Neural cell (in vitro differentiated cells): Measurements from ENCODE around the gene IFRD2. TPM values are rescaled to one million over a fixed set of nuclear protein-coding genes. Genes with fewer than 3 reads are reported as not detected.

Source experiments
- H2AFZ ChIP-seq: fragments of 200-600, 300-800 bp; sonication (generic), shearing (Covaris generic); 2 replicates; pipeline ENCODE4 v1.6.0; 2014; ENCODE audit warnings: low read depth, mild to moderate bottlenecking, antibody characterized with exemption, low read length, moderate library complexity
- H3F3A ChIP-seq: fragments of 200-600 bp; shearing (Covaris generic); 2 replicates; pipeline ENCODE4 v1.6.1; 2016; ENCODE audit warnings: mild to moderate bottlenecking, moderate library complexity, mixed read lengths, antibody characterized with exemption, low read length; ENCODE audit not compliant: insufficient read depth, poor library complexity, severe bottlenecking
- H3K27ac ChIP-seq: fragments of 200-600, 300-800 bp; sonication (generic), shearing (Covaris generic); 2 replicates; pipeline ENCODE4 v1.5.1; 2014; ENCODE audit warnings: mild to moderate bottlenecking, low read length, moderate library complexity
- H3K27me3 ChIP-seq: fragments of 300-800, 200-600 bp; sonication (generic), shearing (Covaris generic); 2 replicates; pipeline ENCODE4 v1.6.0; 2014; ENCODE audit warnings: mild to moderate bottlenecking, low read depth, low read length, moderate library complexity; ENCODE audit not compliant: insufficient read depth
- H3K36me3 ChIP-seq: fragments of 300-800, 200-600 bp; sonication (generic), shearing (Covaris generic); 2 replicates; pipeline ENCODE4 v1.5.1; 2014; ENCODE audit warnings: mild to moderate bottlenecking, antibody characterized with exemption, low read length, moderate library complexity; ENCODE audit not compliant: insufficient read depth
- H3K4me2 ChIP-seq: fragments of 300-800, 200-600 bp; sonication (generic), shearing (Covaris generic); 2 replicates; pipeline ENCODE4 v1.6.0; 2014; ENCODE audit warnings: mild to moderate bottlenecking, low read length
- H3K4me3 ChIP-seq: fragments of 300-800, 200-600 bp; sonication (generic), shearing (Covaris generic); 2 replicates; pipeline ENCODE4 v1.5.1; 2014; ENCODE audit warnings: mild to moderate bottlenecking, low read length, moderate library complexity
- H3K79me2 ChIP-seq: fragments of 200-600 bp; shearing (Covaris generic); replicated peaks from 2 replicates; pipeline ENCODE4 v1.6.0; 2014; ENCODE audit warnings: mild to moderate bottlenecking, low read length, moderate library complexity; ENCODE audit not compliant: insufficient read depth
- H3K9ac ChIP-seq: fragments of 300-800, 200-600 bp; sonication (generic), shearing (Covaris generic); 2 replicates; pipeline ENCODE4 v1.6.1; 2016; ENCODE audit warnings: mild to moderate bottlenecking, low read length, mixed read lengths
- H3K9me2 ChIP-seq: fragments of 200-600 bp; shearing (Covaris generic); 2 replicates; pipeline ENCODE4 v1.6.1; 2016; ENCODE audit warnings: mild to moderate bottlenecking, low read length, mixed read lengths; ENCODE audit not compliant: insufficient read depth
- H3K9me3 ChIP-seq: fragments of 200-600, 300-800 bp; sonication (generic), shearing (Covaris generic); 2 replicates; pipeline ENCODE4 v1.6.1; 2016; ENCODE audit warnings: mild to moderate bottlenecking, mixed run types, low read length, moderate library complexity, mixed read lengths
- H4K20me1 ChIP-seq: fragments of 200-600 bp; shearing (Covaris generic); 2 replicates; pipeline ENCODE4 v1.6.1; 2016; ENCODE audit warnings: mild to moderate bottlenecking, mixed run types; ENCODE audit not compliant: insufficient read depth
- EP300 ChIP-seq: fragments of 450-650 bp; conservative IDR thresholded peaks from 2 replicates; pipeline ENCODE4 v1.6.1; 2014; ENCODE audit warnings: antibody characterized with exemption, mild to moderate bottlenecking, moderate library complexity; ENCODE audit not compliant: poor library complexity, severe bottlenecking
- EZH2 ChIP-seq: fragments of 200-600, 300-800 bp; shearing (Covaris generic), sonication (generic); IDR thresholded peaks from 2 replicates; pipeline ENCODE4 v1.6.1; 2014; ENCODE audit warnings: antibody characterized with exemption, low read length, borderline replicate concordance, mild to moderate bottlenecking; ENCODE audit not compliant: insufficient read depth, poor library complexity, severe bottlenecking
- MXI1 ChIP-seq: fragments of 450-650 bp; conservative IDR thresholded peaks from 2 replicates; pipeline ENCODE4 v1.6.1; 2014; ENCODE audit warnings: antibody characterized with exemption, mild to moderate bottlenecking; ENCODE audit not compliant: poor library complexity, severe bottlenecking
- POLR2AphosphoS5 ChIP-seq: IDR thresholded peaks from 2 replicates; pipeline ENCODE4 v1.6.1; 2012
- RAD21 ChIP-seq: fragments of 450-650 bp; conservative IDR thresholded peaks from 2 replicates; pipeline ENCODE4 v1.6.1; 2014; ENCODE audit warnings: antibody characterized with exemption, mild to moderate bottlenecking, moderate library complexity
- REST ChIP-seq: IDR thresholded peaks from 2 replicates; pipeline ENCODE4 v1.6.1; 2012; ENCODE audit warnings: borderline replicate concordance
- SMC3 ChIP-seq: fragments of 450-650 bp; conservative IDR thresholded peaks from 2 replicates; pipeline ENCODE4 v1.6.1; 2014; ENCODE audit warnings: antibody characterized with exemption, mild to moderate bottlenecking, moderate library complexity; ENCODE audit not compliant: poor library complexity
- TAF1 ChIP-seq: IDR thresholded peaks from 2 replicates; pipeline ENCODE4 v1.6.1; 2012; ENCODE audit warnings: low read depth
- polyA plus RNA-seq: library from polyadenylated mRNA; depleted of rRNA; stranded (reverse); fragments of >200 nt; gene quantifications from 2 replicates; pipeline ENCODE4 v1.2.3, GENCODE V29; 2014
- TF ChIP-seq, protein P1 (sequence below): fragments of 450-650 bp; IDR thresholded peaks from 2 replicates; pipeline ENCODE4 v1.5.1; 2014; ENCODE audit warnings: antibody characterized with exemption, mild to moderate bottlenecking, moderate library complexity; ENCODE audit not compliant: poor library complexity, severe bottlenecking

The IFRD2 gene
- polyA plus RNA-seq, 1 donor from 2014 or later: 41.8 TPM

DNA sequence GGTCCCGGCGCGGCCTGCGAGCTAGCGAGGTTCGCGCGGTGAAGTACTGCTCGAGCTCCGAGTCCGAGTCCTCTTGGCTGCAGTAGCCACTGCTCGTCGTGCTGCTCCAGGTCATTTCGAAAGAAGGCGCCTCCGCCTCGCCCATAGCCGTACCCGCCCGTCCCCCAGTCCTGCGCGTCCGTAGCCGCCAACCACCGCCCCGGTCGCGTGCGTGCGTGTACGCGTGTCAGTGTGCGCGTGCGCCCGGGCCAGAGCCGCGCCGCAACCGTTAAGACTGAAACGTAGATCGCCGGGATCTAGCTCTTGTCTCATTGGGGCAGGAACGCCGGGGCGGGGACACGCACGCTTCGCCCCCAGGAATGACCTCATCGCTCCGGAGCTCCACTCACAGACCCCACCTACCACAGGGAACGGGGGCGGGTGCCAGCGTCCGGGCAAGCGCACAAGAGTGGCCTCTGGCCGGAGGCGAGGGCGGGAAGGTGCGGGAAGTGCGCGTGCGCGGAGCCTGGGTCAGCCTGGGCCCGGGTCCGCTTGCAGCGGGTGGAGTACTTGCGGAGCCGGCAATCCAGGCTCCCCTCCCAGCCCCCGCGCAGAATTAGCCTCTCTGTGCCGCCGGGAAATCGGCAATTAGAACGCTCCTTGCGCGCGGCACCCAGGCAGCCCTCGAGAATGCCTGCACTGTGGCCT lies 45.1 kb upstream of the IFRD2 start:
- no peak for TF ChIP-seq SMC3
- TF ChIP-seq, protein P1, sequence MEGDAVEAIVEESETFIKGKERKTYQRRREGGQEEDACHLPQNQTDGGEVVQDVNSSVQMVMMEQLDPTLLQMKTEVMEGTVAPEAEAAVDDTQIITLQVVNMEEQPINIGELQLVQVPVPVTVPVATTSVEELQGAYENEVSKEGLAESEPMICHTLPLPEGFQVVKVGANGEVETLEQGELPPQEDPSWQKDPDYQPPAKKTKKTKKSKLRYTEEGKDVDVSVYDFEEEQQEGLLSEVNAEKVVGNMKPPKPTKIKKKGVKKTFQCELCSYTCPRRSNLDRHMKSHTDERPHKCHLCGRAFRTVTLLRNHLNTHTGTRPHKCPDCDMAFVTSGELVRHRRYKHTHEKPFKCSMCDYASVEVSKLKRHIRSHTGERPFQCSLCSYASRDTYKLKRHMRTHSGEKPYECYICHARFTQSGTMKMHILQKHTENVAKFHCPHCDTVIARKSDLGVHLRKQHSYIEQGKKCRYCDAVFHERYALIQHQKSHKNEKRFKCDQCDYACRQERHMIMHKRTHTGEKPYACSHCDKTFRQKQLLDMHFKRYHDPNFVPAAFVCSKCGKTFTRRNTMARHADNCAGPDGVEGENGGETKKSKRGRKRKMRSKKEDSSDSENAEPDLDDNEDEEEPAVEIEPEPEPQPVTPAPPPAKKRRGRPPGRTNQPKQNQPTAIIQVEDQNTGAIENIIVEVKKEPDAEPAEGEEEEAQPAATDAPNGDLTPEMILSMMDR: no peak
- no peak for TF ChIP-seq EZH2
- TF ChIP-seq EP300: no peak
- peak; percentile 98 for TF ChIP-seq MXI1
- peak; percentile 16 for TF ChIP-seq RAD21
- peak; percentile 87 for TF ChIP-seq POLR2AphosphoS5
- TF ChIP-seq REST: peak; percentile 19
- peak; percentile 87 for TF ChIP-seq TAF1
- Histone ChIP-seq H3K4me2 (peak overlapping the region; percentile 100), H3K79me2 (peaks cover 24% of the 10 kb centered on the region), H3K9me2 (no peaks in the 10 kb centered on the region), H3K36me3 (no peaks in the 10 kb centered on the region), H3K27ac (peak overlapping the region; percentile 95), H4K20me1 (no peaks in the 10 kb centered on the region), H3F3A (no peaks in the 10 kb centered on the region), H3K9me3 (no peaks in the 10 kb centered on the region), H3K27me3 (peaks cover 27% of the 10 kb centered on the region), H3K9ac (peak overlapping the region; percentile 96), H2AFZ (peak overlapping the region; percentile 84), H3K4me3 (peak overlapping the region; percentile 95)

DNA sequence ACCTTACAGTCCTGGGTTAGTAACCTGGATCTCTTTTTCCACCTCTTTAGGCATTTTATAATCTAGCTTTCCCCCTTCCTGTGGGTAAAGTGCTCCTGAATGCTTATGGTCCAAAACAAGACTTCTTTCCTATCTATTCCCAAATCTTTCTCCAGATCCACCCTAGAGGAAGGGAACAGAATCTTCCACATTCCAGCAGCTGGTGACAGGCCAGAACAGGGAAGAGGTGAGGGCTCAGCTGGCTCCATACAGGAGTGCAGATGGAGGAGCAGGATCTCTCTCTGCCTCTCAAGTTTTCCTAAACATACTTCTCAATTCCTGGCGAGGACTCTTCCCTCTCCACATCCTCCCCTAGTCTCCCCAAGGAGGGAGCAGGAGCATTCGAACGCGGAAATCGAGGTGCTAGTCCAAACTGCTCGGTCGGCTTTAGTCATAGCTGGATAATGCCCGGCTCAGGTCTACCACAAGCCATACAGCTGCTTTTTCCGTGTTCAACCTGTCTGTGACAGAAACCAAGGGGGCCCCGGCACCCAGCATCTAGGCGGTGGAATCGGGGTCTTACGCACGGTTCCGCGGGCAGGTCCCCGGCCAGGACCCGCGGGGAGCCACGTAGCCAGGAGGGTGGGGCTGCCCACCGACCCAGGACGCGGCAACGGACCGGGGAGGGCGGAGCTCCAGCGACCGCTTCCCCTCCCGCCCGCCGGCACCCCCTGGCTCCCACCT lies 44.4 kb upstream of the IFRD2 start:
- peaks cover 21% of the 10 kb centered on the region for H3K27me3 ChIP-seq
- no peaks in the 10 kb centered on the region for H3K9me3 ChIP-seq
- peak overlapping the region; percentile 95 for H3K4me3 ChIP-seq
- H3K79me2 ChIP-seq: peaks cover 24% of the 10 kb centered on the region
- peak overlapping the region; percentile 69 for H2AFZ ChIP-seq
- no peaks in the 10 kb centered on the region for H3K9me2 ChIP-seq
- peak overlapping the region; percentile 96 for H3K9ac ChIP-seq
- H3K27ac ChIP-seq: peak overlapping the region; percentile 95
- H4K20me1 ChIP-seq: no peaks in the 10 kb centered on the region
- H3F3A ChIP-seq: no peaks in the 10 kb centered on the region
- H3K36me3 ChIP-seq: no peaks in the 10 kb centered on the region
- peak overlapping the region; percentile 100 for H3K4me2 ChIP-seq
- TF ChIP-seq TAF1: no peak
- peak; percentile 18 for TF ChIP-seq REST
- TF ChIP-seq POLR2AphosphoS5: no peak
- TF ChIP-seq SMC3: peak; percentile 28
